Esophagus squamous epithelium (tissue), 5 donors: ENCODE data around the gene ULK4. TPM values are rescaled to one million over a fixed set of nuclear protein-coding genes. Genes with fewer than 3 reads are reported as not detected.
"Not testable (repeated sequence)": the region's sequence is repeated elsewhere in the genome, so short reads cannot be mapped to it uniquely, and the experiment has no call there.

Experiments used
- DNase-seq: peaks from one replicate; lab custom pipeline; 2025; lab: John Stamatoyannopoulos, UW
- H3K27ac ChIP-seq, 4 donors: fragments of 200-600 bp; sonication (generic); one replicate each; pipeline ENCODE4 v1.5.1; 2016 to 2019; ENCODE audit warnings: mild to moderate bottlenecking in 1 of 4
- H3K27me3 ChIP-seq, 4 donors: fragments of 200-600 bp; sonication (generic); 1 replicate in 3 of 4; 2 replicates in 1 of 4; pipeline versions ENCODE4 v1.5.1 to v1.6.0; 2017 to 2021; ENCODE audit warnings: antibody characterized with exemption in 1 of 4
- H3K36me3 ChIP-seq, 3 donors: fragments of 200-600 bp; sonication (generic); one replicate each; pipeline ENCODE4 v1.5.1; 2016 to 2019
- H3K4me1 ChIP-seq, 3 donors: fragments of 200-600 bp; sonication (generic); one replicate each; pipeline ENCODE4 v1.5.1; 2017 to 2019
- H3K4me3 ChIP-seq, 4 donors: fragments of 200-600 bp; sonication (generic); 1 replicate in 3 of 4; 2 replicates in 1 of 4; pipeline ENCODE4 v1.5.1; 2016 to 2019; ENCODE audit warnings: mild to moderate bottlenecking in 2 of 4, moderate library complexity in 1 of 4
- H3K9me3 ChIP-seq, 3 donors: fragments of 200-600 bp; sonication (generic); one replicate each; pipeline ENCODE4 v1.5.1; 2016 to 2019
- POLR2A ChIP-seq, 4 donors: fragments of 450-650 bp; IDR thresholded peaks; one replicate each; pipeline ENCODE4 v1.6.1; 2017; ENCODE audit warnings: antibody characterized with exemption in 4 of 4, mild to moderate bottlenecking in 4 of 4, moderate library complexity in 3 of 4
- WGBS, 2 donors: methylation state at CpG; one replicate each; pipeline ENCODE4 v1.1.5; 2018; 5-methylcytosine and 5-hydroxymethylcytosine counted together
- intact Hi-C: fragments of 100-400 bp; cut with DNase I; formaldehyde crosslinking; loops from one replicate; pipeline ENCODE4 v1.15.0; 2022
- total RNA-seq, 4 donors: library from RNA; depleted of rRNA; stranded (reverse); fragments of >200 nt; gene quantifications; one replicate each; pipeline ENCODE4 v1.1.0, GENCODE V29; 2016
- TF ChIP-seq, protein P1 (sequence below), 6 experiments: fragments of 450-650 bp in 4 of 6; fragments of 200-600 bp in 2 of 6; sonication (generic) in 2 of 6; IDR thresholded peaks; one replicate each; pipeline ENCODE4 v1.5.1; 2016 to 2019; ENCODE audit warnings: antibody characterized with exemption in 6 of 6, mild to moderate bottlenecking in 4 of 6, moderate library complexity in 4 of 6
- donor health status: DM: yes; HTN: yes; CAD: no.

ULK4 gene
- total RNA-seq, 4 donors from 2014 or later = 2.2 to 11.4 (median 7.9) TPM

DNA sequence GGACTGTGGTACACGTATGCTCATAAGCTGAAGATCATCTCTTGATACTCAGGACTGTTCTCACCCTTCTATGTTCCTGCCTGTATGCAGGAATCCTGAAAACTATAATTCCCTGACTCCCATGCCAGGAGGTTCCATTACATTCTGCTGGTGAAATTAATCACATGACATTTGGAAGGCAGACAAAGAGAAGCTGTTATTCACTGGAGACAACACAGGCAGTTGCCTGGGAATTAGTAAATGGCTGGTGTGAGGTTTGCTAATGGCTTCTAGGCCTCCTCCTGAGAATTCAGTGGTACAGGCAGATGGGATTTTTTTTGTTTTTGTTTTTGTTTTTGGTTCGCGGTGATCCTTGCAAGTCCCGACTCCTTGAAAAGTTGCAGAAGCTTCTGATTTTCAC is 671.2 kb downstream of the ULK4 start:
- no peaks in the 10 kb centered on the region for H3K9me3 ChIP-seq
- no peaks in the 10 kb centered on the region for H3K36me3 ChIP-seq
- no peak for DNase-seq
- no peak overlapping the region for H3K4me3 ChIP-seq
- TF ChIP-seq POLR2A (IDR thresholded peaks at IDR 0.05) = no peak
- TF ChIP-seq, protein P1, sequence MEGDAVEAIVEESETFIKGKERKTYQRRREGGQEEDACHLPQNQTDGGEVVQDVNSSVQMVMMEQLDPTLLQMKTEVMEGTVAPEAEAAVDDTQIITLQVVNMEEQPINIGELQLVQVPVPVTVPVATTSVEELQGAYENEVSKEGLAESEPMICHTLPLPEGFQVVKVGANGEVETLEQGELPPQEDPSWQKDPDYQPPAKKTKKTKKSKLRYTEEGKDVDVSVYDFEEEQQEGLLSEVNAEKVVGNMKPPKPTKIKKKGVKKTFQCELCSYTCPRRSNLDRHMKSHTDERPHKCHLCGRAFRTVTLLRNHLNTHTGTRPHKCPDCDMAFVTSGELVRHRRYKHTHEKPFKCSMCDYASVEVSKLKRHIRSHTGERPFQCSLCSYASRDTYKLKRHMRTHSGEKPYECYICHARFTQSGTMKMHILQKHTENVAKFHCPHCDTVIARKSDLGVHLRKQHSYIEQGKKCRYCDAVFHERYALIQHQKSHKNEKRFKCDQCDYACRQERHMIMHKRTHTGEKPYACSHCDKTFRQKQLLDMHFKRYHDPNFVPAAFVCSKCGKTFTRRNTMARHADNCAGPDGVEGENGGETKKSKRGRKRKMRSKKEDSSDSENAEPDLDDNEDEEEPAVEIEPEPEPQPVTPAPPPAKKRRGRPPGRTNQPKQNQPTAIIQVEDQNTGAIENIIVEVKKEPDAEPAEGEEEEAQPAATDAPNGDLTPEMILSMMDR (IDR thresholded peaks at IDR 0.05) = no peak
- intact Hi-C loops = no loop called here
- 85 to 95% methylated on average over 4 of the region's 4 CpGs for WGBS, 2 donors
- no peaks in the 10 kb centered on the region for H3K4me1 ChIP-seq
- H3K27me3 ChIP-seq = no peaks in the 10 kb centered on the region
- no peak overlapping the region for H3K27ac ChIP-seq

GRCh38 chr3:41290306-41290705 is 671.6 kb downstream of the ULK4 start:
- no peaks in the 10 kb centered on the region for H3K4me1 ChIP-seq

DNA sequence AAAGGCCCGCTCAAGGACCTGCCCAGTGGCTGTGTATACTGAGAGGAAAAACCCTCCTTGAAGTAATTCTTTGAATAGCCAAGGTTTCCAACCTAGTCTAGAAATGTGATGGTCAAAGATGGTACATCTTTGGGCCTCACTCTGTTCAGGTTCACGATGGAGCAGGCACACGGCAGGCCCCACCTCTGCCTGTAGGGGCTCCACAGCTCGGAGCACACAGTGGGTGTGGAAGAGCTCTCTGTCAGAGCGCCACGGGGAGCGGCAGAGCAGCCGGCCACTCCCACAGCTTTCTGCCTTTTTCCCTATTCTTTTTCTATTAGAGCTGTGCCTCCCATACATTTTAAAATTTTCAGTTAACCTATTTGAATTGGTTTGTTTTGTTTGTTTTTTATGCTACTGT is 673.1 kb downstream of the ULK4 start:
- WGBS, 2 donors = 84 to 88% methylated on average over 7 to 8 of the region's 8 CpGs
- Histone ChIP-seq H3K4me3 (no peak overlapping the region), H3K27ac (no peak overlapping the region), H3K36me3 (no peaks in the 10 kb centered on the region), H3K9me3 (no peaks in the 10 kb centered on the region), H3K27me3 (no peaks in the 10 kb centered on the region), H3K4me1 (no peaks in the 10 kb centered on the region)
- DNase-seq = no peak
- no peak for TF ChIP-seq POLR2A (IDR thresholded peaks at IDR 0.05)
- TF ChIP-seq, protein P1 (IDR thresholded peaks at IDR 0.05) = no peak
- intact Hi-C loops = no loop called here

More at GRCh38 chr3:41290306-41290705, 671.6 kb downstream of the ULK4 start:
- intact Hi-C loops = no loop called here
- no peak for DNase-seq
- 100% methylated on average over 2 of the region's 2 CpGs for WGBS, 2 donors
- TF ChIP-seq POLR2A (IDR thresholded peaks at IDR 0.05) = no peak
- TF ChIP-seq, protein P1 (IDR thresholded peaks at IDR 0.05) = no peak
- H3K4me3 ChIP-seq = no peak overlapping the region
- no peaks in the 10 kb centered on the region for H3K27me3 ChIP-seq
- no peaks in the 10 kb centered on the region for H3K9me3 ChIP-seq
- no peak overlapping the region for H3K27ac ChIP-seq
- no peaks in the 10 kb centered on the region for H3K36me3 ChIP-seq

GRCh38 chr3:41286305-41286704 is 675.6 kb downstream of the ULK4 start:
- Histone ChIP-seq H3K9me3 (no peaks in the 10 kb centered on the region), H3K4me3 (no peak overlapping the region), H3K27ac (no peak overlapping the region), H3K36me3 (no peaks in the 10 kb centered on the region), H3K4me1 (no peaks in the 10 kb centered on the region), H3K27me3 (no peaks in the 10 kb centered on the region)
- no peak for DNase-seq
- 69 to 85% methylated on average over 6 of the region's 6 CpGs for WGBS, 2 donors
- TF ChIP-seq POLR2A (IDR thresholded peaks at IDR 0.05) = no peak
- TF ChIP-seq, protein P1 (IDR thresholded peaks at IDR 0.05) = no peak
- intact Hi-C loops = no loop called here

- WGBS, 2 donors = 80 to 89% methylated on average over 3 of the region's 3 CpGs
- DNase-seq, H3K27me3 ChIP-seq, H3K36me3 ChIP-seq, H3K27ac ChIP-seq, H3K4me1 ChIP-seq, intact Hi-C loops, H3K9me3 ChIP-seq, H3K4me3 ChIP-seq: not testable (repeated sequence)
Measured at GRCh38 chr3:41284934-41285333, 677.0 kb downstream of the ULK4 start.
